Measurements from ENCODE around the gene TFAP2C. TPM values are rescaled to one million over a fixed set of nuclear protein-coding genes. Genes with fewer than 3 reads are reported as not detected.

TFAP2C gene
- total RNA-seq, 2 donors from 2014 or later: not detected

Other genes starting within 250 kb of the TFAP2C start
- 100 to 1,000 TPM in 1 of 2 donors, 10 to 100 TPM in 1; 86.3 to 112 TPM for gene AURKA, start 237.1 kb upstream of the TFAP2C start, total RNA-seq
- gene CSTF1, start 236.7 kb upstream of the TFAP2C start, total RNA-seq: 10 to 100 TPM; 71.2 to 76.5 TPM
- 1 to 10 TPM; 5.1 to 9.4 TPM for gene CASS4, start 217.0 kb upstream of the TFAP2C start, total RNA-seq
- 10 to 100 TPM; 62.4 to 80.0 TPM for gene RTF2, start 160.7 kb upstream of the TFAP2C start, total RNA-seq
- 1 to 10 TPM; 1.4 to 1.6 TPM for gene FAM209A, start 104.6 kb upstream of the TFAP2C start, total RNA-seq
- 1 to 10 TPM in 1 of 2 donors, under 1 TPM in 1; 0.74 to 1.5 TPM for gene FAM209B, start 96.1 kb upstream of the TFAP2C start, total RNA-seq